Thymus (tissue), 11 donors: Measurements from ENCODE around the gene OAS2. TPM values are rescaled to one million over a fixed set of nuclear protein-coding genes. Genes with fewer than 3 reads are reported as not detected.

Experiments used
- DNase-seq, 9 donors: peaks; one replicate each; pipeline ENCODE4 v3.0.0-alpha.2; 2013; ENCODE audit warnings: low spot score in 9 of 9, low read depth in 6 of 9, missing footprints in 1 of 9
- H3K27ac ChIP-seq, 2 donors: one replicate each; pipeline ENCODE4 v1.5.1; 2013; ENCODE audit warnings: control low read depth in 1 of 2, low read depth in 1 of 2, low read length in 1 of 2, mild to moderate bottlenecking in 1 of 2, moderate library complexity in 1 of 2
- H3K27me3 ChIP-seq, 2 donors: one replicate each; pipeline ENCODE4 v1.5.1; 2013; ENCODE audit warnings: low read length in 1 of 2; ENCODE audit not compliant: control insufficient read depth in 2 of 2, insufficient read depth in 1 of 2
- H3K36me3 ChIP-seq, 2 donors: one replicate each; pipeline ENCODE4 v1.5.1; 2013; ENCODE audit warnings: low read length in 1 of 2, mild to moderate bottlenecking in 1 of 2, moderate library complexity in 1 of 2; ENCODE audit not compliant: control insufficient read depth in 2 of 2, insufficient read depth in 2 of 2
- H3K4me1 ChIP-seq, 2 donors: one replicate each; pipeline ENCODE4 v1.5.1; 2013; ENCODE audit warnings: low read length in 2 of 2; ENCODE audit not compliant: control insufficient read depth in 2 of 2, insufficient read depth in 2 of 2
- H3K4me3 ChIP-seq, 2 donors: one replicate each; pipeline ENCODE4 v1.5.1; 2013; ENCODE audit warnings: low read length in 2 of 2, control low read depth in 1 of 2, mild to moderate bottlenecking in 1 of 2
- H3K9me3 ChIP-seq, 2 donors: one replicate each; pipeline ENCODE4 v1.5.1; 2013; ENCODE audit warnings: low read length in 1 of 2, mild to moderate bottlenecking in 1 of 2; ENCODE audit not compliant: control insufficient read depth in 2 of 2, insufficient read depth in 1 of 2
- WGBS: extraction: QIAGEN DNeasy Blood & Tissue Kit; methylation state at CpG from one replicate; pipeline ENCODE4 v1.1.7; 2013; 5-methylcytosine and 5-hydroxymethylcytosine counted together
- polyA plus RNA-seq: library from polyadenylated mRNA; stranded (reverse); fragments of 200-250 nt; gene quantifications from one replicate; pipeline ENCODE4 v1.2.3, GENCODE V29; 2013
- total RNA-seq: library from RNA; stranded (reverse); fragments of 120-200 nt; gene quantifications from one replicate; pipeline ENCODE4 v1.2.4, GENCODE V29; 2013
- donor health status: healthy.

OAS2 gene
- total and polyA plus RNA-seq, 2 donors: 29.8 to 45.8 TPM

GRCh38 chr12:113010701-113011100, 32.4 kb downstream of the OAS2 start:
- DNase-seq: no peak
- WGBS: 95% methylated on average over 2 of the region's 2 CpGs
- peaks cover 34 to 39% of the 10 kb centered on the region in 2 donors for H3K36me3 ChIP-seq

GRCh38 chr12:113014565-113014964, 36.2 kb downstream of the OAS2 start:
- Histone ChIP-seq H3K27me3 (no peaks in the 10 kb centered on the region), H3K4me3 (no peak overlapping the region), H3K36me3 (peaks cover 8 to 10% of the 10 kb centered on the region in 2 donors), H3K27ac (no peak overlapping the region), H3K4me1 (no peaks in the 10 kb centered on the region), H3K9me3 (peaks cover 0 to 1% of the 10 kb centered on the region in 2 donors)
- 83% methylated on average over 9 of the region's 9 CpGs for WGBS
- no peak for DNase-seq

More at GRCh38 chr12:113010701-113011100, 32.4 kb downstream of the OAS2 start:
- Histone ChIP-seq H3K4me1 (no peaks in the 10 kb centered on the region), H3K4me3 (no peak overlapping the region), H3K27ac (no peak overlapping the region), H3K9me3 (peaks cover 0 to 1% of the 10 kb centered on the region in 2 donors), H3K27me3 (no peaks in the 10 kb centered on the region)

DNA sequence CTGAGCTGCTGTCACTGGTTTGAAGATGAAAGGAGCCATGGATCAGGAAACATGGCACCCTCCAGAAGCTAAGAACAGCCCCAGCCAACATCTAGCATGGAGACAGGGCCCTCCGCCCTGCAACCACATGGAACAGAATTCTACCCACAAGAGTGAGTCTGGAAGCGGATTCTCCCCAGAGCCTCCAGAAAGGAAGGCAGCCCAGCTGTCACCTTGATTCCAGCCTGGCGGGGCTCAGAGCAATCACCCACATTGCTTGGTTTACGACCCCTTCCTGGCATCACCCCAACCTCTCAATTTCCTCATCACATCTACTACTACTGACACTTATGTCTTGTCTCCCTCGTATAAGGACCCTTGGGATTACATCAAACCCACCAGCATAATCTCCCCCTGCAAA, 38.5 kb downstream of the OAS2 start:
- no peak for DNase-seq
- WGBS: 91% methylated on average over 5 of the region's 5 CpGs
- Histone ChIP-seq H3K4me1 (no peaks in the 10 kb centered on the region), H3K36me3 (no peaks in the 10 kb centered on the region), H3K27ac (no peak overlapping the region), H3K4me3 (no peak overlapping the region), H3K27me3 (no peaks in the 10 kb centered on the region), H3K9me3 (no peaks in the 10 kb centered on the region)

- no peaks in the 10 kb centered on the region for H3K9me3 ChIP-seq
- H3K27me3 ChIP-seq: no peaks in the 10 kb centered on the region
- DNase-seq: no peak
- H3K4me1 ChIP-seq: no peaks in the 10 kb centered on the region
- 83% methylated on average over 4 of the region's 4 CpGs for WGBS
- no peak overlapping the region for H3K4me3 ChIP-seq
- H3K27ac ChIP-seq: no peak overlapping the region
- no peaks in the 10 kb centered on the region for H3K36me3 ChIP-seq
Measured at GRCh38 chr12:113019025-113019424, 40.7 kb downstream of the OAS2 start.

- Histone ChIP-seq H3K36me3 (no peaks in the 10 kb centered on the region), H3K4me1 (no peaks in the 10 kb centered on the region), H3K4me3 (no peak overlapping the region), H3K9me3 (no peaks in the 10 kb centered on the region), H3K27ac (no peak overlapping the region), H3K27me3 (no peaks in the 10 kb centered on the region)
- DNase-seq: no peak
- 96% methylated on average over 1 of the region's 1 CpG for WGBS
Measured at GRCh38 chr12:113021500-113021899, 43.2 kb downstream of the OAS2 start.

- Histone ChIP-seq H3K4me1 (no peaks in the 10 kb centered on the region), H3K9me3 (no peaks in the 10 kb centered on the region), H3K27me3 (no peaks in the 10 kb centered on the region), H3K27ac (no peak overlapping the region), H3K36me3 (no peaks in the 10 kb centered on the region), H3K4me3 (no peak overlapping the region)
- no peak for DNase-seq
- WGBS: 81% methylated on average over 3 of the region's 3 CpGs
Measured at GRCh38 chr12:113022563-113023297, 44.4 kb downstream of the OAS2 start.

GRCh38 chr12:113027726-113028125, 49.4 kb downstream of the OAS2 start:
- 59% methylated on average over 4 of the region's 4 CpGs for WGBS
- Histone ChIP-seq H3K27me3 (no peaks in the 10 kb centered on the region), H3K9me3 (no peaks in the 10 kb centered on the region), H3K4me3 (no peak overlapping the region), H3K4me1 (no peaks in the 10 kb centered on the region), H3K36me3 (no peaks in the 10 kb centered on the region), H3K27ac (no peak overlapping the region)
- DNase-seq: no peak

GRCh38 chr12:113030875-113031525, 52.7 kb downstream of the OAS2 start:
- DNase-seq: peak in 1 of 9 donors; percentile 35
- no peaks in the 10 kb centered on the region for H3K36me3 ChIP-seq
- no peak overlapping the region for H3K4me3 ChIP-seq
- no peaks in the 10 kb centered on the region for H3K9me3 ChIP-seq
- H3K4me1 ChIP-seq: no peaks in the 10 kb centered on the region
- H3K27me3 ChIP-seq: no peaks in the 10 kb centered on the region
- WGBS: 26% methylated on average over 9 of the region's 9 CpGs
- no peak overlapping the region for H3K27ac ChIP-seq

DNA sequence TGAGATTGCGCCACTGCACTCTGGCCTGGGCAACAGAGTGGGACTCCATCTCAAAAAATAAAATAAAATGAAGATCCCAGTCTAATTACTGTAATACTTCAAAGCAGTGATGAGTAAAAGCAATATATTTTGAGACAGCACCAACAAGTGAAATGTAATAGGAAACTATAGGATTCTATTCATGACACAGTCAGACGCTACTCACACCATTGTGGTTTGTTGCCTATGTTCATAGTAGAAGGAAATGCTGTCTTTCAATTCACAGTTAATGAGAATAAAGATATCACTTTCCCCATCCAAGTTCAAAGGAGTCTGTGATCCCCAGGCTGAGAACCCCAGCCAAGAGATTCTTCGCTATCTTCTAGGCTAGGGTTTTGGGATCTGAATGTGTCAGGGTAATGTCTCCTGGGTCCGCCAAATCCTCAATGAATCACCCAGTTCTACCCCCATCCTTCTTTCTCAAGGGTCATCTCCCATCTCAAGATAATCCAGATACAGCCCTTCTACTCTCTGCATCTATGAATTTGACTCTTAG, 61.7 kb downstream of the OAS2 start:
- no peak for DNase-seq
- H3K36me3 ChIP-seq: no peaks in the 10 kb centered on the region
- whole genome bisulfite sequencing: 66% methylated on average over 4 of the region's 4 CpGs
- no peaks in the 10 kb centered on the region for H3K4me1 ChIP-seq
- no peaks in the 10 kb centered on the region for H3K9me3 ChIP-seq
- H3K4me3 ChIP-seq: no peak overlapping the region
- H3K27me3 ChIP-seq: no peaks in the 10 kb centered on the region
- no peak overlapping the region for H3K27ac ChIP-seq
